HG02938 (cell line): ENCODE results near the gene RACGAP1.

Experiments used
- ATAC-seq: cut with Tn5 transposase; IDR thresholded peaks from one replicate; pipeline ENCODE4 v1.9.1; 2021; ENCODE audit warnings: mild to moderate bottlenecking, moderate library complexity; ENCODE audit not compliant: unreplicated experiment

The RACGAP1 gene

GRCh38 chr12:49969651-49970429, 55.5 kb downstream of the RACGAP1 start:
- ATAC-seq, result no peak

DNA sequence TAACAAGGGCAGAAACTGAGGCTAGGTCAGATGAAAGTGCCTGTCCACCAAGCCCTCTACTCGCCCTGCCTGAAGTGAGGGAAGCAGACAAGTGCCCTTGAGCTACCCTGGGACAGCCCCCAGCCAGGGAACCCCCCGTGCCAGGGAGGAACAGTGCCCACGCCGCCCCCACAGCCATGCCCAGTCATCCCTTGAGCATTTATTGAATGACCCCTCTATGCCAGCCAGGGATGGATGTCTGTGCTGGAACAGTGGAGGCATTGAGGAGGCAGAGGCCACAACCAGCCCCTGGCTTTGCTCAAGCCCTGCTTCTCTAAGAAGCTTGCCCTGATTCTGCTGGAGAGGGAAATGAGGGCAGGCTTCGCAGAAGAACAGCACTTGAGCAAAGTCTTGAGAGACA, 56.3 kb downstream of the RACGAP1 start:
- ATAC-seq, result no peak

GRCh38 chr12:49968471-49968870, 56.8 kb downstream of the RACGAP1 start:
- no peak for ATAC-seq

DNA sequence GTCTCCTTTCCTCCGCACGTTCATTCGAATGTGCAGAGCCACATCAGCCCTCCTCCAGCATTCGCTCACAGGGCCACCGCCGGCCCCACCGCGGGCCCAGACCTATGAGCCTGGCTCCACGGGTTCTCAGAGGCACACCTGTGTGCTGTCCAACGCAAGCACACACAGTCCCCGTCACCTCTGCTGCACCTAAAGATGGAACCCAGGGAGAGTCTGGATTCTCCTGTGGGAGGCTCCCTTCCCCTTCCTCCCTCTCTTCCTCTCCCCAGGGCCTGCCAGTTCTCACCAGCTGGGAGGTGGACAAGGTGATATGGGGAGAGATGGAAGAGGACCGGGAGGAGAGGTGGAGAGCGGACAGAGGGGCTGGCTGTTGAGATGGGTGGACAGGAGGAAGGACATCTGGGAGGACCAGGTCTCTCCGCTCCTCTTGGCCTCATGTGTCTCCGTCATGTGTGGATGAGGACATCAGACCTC, 57.5 kb downstream of the RACGAP1 start:
- peak; percentile 20 for ATAC-seq

DNA sequence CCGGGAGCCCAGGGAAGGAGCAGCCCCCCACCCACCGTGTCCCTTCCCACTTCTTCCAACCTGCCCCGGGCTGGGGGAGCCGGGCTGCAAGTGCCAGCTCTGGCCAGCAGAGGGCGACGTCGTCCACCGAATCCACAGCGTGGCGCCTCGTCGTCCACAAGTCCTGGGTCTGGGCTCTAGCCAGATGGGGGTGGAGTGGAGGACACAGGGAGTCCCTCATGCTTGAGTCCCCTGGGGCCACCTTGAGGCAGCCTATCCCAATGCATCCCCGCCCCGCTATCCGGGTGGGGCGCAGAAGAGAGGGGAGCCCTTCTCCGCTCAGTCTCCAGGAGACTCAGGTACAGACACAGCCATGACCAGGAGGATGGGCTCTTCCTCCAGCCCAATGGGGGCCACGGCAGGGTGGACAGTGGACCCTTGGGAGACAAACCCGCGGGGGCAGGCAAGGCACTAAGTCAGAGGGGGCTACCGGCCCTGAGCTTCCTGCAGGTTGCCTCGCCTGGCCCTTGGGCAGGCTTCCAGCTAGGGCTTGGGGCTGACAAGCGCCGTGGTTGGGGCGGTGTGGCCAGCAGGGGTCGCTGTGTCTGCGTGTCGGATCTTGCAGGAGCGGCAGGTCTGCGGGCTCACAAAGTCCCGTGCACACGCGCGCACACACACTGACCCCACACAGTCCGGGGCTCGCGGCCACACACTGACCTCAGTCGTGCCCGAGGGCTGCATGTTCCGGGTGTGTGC, 58.1 kb downstream of the RACGAP1 start:
- ATAC-seq, result peak; percentile 57

DNA sequence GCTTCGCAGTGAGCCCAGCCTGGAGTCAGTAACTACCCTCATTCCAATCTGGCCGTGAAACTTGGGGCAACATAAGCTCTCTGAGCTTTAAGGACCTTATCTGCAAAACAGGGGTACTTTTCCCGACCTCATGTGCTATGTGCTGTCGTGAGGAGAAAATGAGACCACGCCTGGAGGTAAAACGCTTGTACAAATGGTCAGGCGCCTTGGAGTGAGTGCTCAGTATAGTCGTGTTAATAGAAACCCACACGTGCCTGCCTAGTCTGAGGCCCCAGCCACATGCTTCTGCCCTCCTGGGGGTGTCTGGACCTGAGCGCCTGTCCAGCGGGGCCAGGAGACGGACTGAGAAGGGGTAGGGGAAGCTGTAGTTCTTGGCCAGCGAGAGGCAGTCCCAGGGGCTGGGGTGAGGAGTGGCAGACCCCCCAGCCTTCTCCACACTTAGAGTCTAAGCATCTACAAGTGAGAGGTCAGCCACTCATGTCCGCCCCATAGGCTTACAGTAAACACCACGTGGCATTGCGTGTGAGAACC, 58.7 kb downstream of the RACGAP1 start:
- ATAC-seq, result no peak

GRCh38 chr12:49965836-49966235, 59.5 kb downstream of the RACGAP1 start:
- ATAC-seq, result no peak

- no peak for ATAC-seq
These were observed 60.3 kb downstream of the RACGAP1 start for GRCh38 chr12:49964849-49965624.

DNA sequence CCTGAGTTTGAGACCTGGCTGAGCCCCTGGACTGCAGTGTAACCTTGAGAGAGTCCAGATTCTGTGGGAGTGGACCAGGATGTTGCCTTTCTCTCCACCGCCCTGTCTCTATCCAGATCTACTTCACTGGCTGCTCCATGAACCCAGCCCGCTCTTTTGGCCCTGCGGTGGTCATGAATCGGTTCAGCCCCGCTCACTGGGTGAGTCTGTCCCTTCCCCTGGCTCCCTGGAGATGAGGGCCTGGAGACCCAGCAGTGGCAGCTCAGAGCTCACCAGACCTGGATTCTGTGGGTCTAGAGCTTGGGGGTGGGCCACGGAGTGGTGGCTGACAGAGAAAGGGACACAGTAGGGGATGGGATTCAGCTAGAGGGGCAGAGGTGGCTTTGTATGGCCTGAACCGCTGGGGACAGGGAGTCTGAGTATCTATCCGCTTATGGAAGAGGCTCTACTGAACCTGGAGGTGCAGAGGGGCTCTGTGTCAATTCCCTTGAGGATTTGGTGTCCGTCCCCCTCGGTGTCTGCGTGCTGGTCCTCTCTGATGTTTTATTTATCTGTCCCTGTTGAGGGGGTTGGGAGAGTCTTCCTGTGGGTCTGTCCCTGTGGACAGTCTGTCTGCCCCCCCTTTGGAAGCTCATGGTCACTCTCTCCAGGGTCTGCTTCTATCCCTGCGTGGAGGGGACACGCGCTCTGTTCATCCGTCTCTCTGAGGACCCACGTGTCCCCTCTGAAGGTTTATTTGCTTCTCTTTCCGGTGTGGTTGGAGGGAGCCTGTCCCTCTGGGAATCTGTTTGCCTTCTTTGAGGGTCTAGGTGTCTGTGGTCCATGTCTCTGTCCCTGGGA, 61.1 kb downstream of the RACGAP1 start:
- ATAC-seq, result no peak

GRCh38 chr12:49962861-49963765, 62.2 kb downstream of the RACGAP1 start:
- ATAC-seq, result no peak

DNA sequence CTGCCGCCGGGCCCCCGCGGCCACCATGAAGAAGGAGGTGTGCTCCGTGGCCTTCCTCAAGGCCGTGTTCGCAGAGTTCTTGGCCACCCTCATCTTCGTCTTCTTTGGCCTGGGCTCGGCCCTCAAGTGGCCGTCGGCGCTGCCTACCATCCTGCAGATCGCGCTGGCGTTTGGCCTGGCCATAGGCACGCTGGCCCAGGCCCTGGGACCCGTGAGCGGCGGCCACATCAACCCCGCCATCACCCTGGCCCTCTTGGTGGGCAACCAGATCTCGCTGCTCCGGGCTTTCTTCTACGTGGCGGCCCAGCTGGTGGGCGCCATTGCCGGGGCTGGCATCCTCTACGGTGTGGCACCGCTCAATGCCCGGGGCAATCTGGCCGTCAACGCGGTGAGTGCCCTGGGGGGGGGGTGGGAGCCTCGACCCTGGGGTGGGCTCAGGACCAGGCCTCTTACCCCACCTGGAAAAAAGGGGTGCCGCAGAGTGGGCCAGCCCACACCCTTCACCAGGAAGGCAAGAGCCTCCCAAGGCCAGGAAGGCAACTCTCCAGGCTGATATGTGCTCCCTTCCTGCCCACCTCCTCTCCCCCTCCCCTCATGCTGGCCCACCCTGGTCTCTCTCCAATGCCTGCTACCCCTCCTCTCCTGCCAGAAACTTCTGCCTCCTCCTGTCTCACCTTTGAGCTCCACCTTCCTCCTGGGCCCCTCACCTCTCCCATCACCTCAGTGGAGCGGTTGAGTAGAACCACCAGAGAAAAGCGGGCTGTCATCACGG, 63.1 kb downstream of the RACGAP1 start:
- ATAC-seq, result no peak

- ATAC-seq, result no peak
These were observed 64.0 kb downstream of the RACGAP1 start, which contains the start of gene AQP5 for GRCh38 chr12:49961111-49961922. Gene AQP5 (plus strand): TSS chr12:49961872. CDS start chr12:49962018, 146 bp downstream.

- ATAC-seq, result no peak
These were observed 64.7 kb downstream of the RACGAP1 start for GRCh38 chr12:49960474-49961110.

DNA sequence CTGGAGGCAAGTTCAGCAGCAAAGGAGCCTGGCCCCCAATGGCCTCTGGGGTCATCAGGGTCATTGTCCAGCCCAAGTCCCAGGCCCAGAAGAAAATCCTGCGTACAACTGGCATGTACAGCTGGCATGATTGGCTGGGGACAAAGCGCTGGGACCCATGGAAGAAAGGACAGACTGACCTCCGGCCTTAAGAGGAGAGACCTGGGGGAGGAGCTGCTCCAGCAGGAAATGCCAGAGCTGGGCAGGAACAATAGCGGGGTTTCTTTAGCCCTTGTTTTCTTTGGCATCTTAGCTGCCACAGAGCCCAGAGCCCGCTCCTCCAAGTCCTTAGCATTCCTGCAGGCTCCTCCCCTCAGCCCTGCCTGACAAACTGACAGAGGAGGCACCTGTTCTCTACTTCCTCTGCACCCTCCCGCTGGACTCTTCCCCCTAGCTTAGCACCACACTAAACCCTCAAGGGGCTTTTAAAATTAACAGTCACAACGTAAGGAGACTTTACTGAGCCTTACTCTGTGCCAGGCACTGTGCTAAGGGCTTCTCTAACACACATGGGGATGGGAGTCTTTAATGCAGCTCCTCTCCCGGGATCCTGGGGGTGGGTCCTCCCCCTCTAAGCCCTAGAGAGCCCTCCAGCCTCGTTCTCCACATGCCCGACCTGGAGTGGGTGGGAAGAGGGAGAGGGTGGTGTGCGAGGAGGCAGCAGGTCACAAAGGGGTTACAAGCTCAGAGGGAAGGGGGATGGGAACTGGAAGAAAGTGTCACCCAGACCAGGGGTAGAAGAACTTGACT, 65.4 kb downstream of the RACGAP1 start:
- no peak for ATAC-seq

GRCh38 chr12:49957570-49957967, 67.7 kb downstream of the RACGAP1 start:
- no peak for ATAC-seq
